Neural progenitor cell (in vitro differentiated cells): ENCODE measurements around the gene SAT1. TPM values are rescaled to one million over a fixed set of nuclear protein-coding genes. Genes with fewer than 3 reads are reported as not detected.

ENCODE experiments used
- DNase-seq: peaks from one replicate; pipeline ENCODE4 v3.0.0-alpha.2; 2016; ENCODE audit warnings: low spot score
- H2AFZ ChIP-seq: fragments of 200-600 bp; sonication (generic); replicated peaks from 2 replicates; pipeline ENCODE4 v1.6.1; 2016; ENCODE audit warnings: antibody characterized with exemption
- H3F3A ChIP-seq: fragments of 200-600 bp; sonication (generic); 2 replicates; pipeline ENCODE4 v1.6.1; 2016; ENCODE audit warnings: antibody characterized with exemption, low read depth
- H3K27ac ChIP-seq: fragments of 200-600 bp; sonication (generic); 2 replicates; pipeline ENCODE4 v1.5.1; 2016; ENCODE audit warnings: mild to moderate bottlenecking
- H3K27me3 ChIP-seq: fragments of 200-600 bp; sonication (generic); 2 replicates; pipeline ENCODE4 v1.6.1; 2016; ENCODE audit warnings: mild to moderate bottlenecking, moderate library complexity
- H3K36me3 ChIP-seq: fragments of 200-600 bp; sonication (generic); 2 replicates; pipeline ENCODE4 v1.5.1; 2016
- H3K4me1 ChIP-seq: fragments of 200-600 bp; sonication (generic); 2 replicates; pipeline ENCODE4 v1.6.1; 2016; ENCODE audit warnings: mixed run types
- H3K4me2 ChIP-seq: fragments of 200-600 bp; sonication (generic); 2 replicates; pipeline ENCODE4 v1.6.1; 2016
- H3K4me3 ChIP-seq: fragments of 200-600 bp; sonication (generic); 2 replicates; pipeline ENCODE4 v1.5.1; 2016
- H3K79me2 ChIP-seq: fragments of 200-600 bp; sonication (generic); 2 replicates; pipeline ENCODE4 v1.6.1; 2016; ENCODE audit warnings: low read depth
- H3K9ac ChIP-seq: fragments of 200-600 bp; sonication (generic); 2 replicates; pipeline ENCODE4 v1.6.1; 2016
- H3K9me3 ChIP-seq: fragments of 200-600 bp; sonication (generic); 2 replicates; pipeline ENCODE4 v1.5.1; 2016; ENCODE audit warnings: low read depth
- H4K20me1 ChIP-seq: fragments of 200-600 bp; sonication (generic); 2 replicates; pipeline ENCODE4 v1.6.1; 2016; ENCODE audit warnings: low read depth
- H3K27ac Mint-ChIP-seq: 3 replicates; pipeline ENCODE4 v1.8.0; 2021; ENCODE audit warnings: mixed read lengths
- H3K27me3 Mint-ChIP-seq: 2 replicates; pipeline ENCODE4 v1.8.0; 2022; ENCODE audit warnings: low read depth, mild to moderate bottlenecking, inconsistent platforms, moderate library complexity, mixed read lengths; ENCODE audit not compliant: insufficient read depth
- H3K36me3 Mint-ChIP-seq: 3 replicates; pipeline ENCODE4 v1.8.0; 2021; ENCODE audit warnings: mixed read lengths
- H3K4me1 Mint-ChIP-seq: 3 replicates; pipeline ENCODE4 v1.8.0; 2021; ENCODE audit warnings: mixed read lengths
- H3K4me3 Mint-ChIP-seq: 3 replicates; pipeline ENCODE4 v1.8.0; 2021; ENCODE audit warnings: mild to moderate bottlenecking, moderate library complexity, mixed read lengths
- H3K9me3 Mint-ChIP-seq: 3 replicates; pipeline ENCODE4 v1.8.0; 2020; ENCODE audit warnings: mixed read lengths
- EZH2 ChIP-seq: fragments of 200-600 bp; sonication (generic); IDR thresholded peaks from 2 replicates; pipeline ENCODE4 v1.6.1; 2017; ENCODE audit warnings: antibody characterized with exemption, mild to moderate bottlenecking, moderate library complexity
- EZH2phosphoT487 ChIP-seq: fragments of 200-600 bp; sonication (generic); IDR thresholded peaks from 2 replicates; pipeline ENCODE4 v1.6.1; 2017; ENCODE audit warnings: antibody characterized with exemption
- total RNA-seq: library from RNA; depleted of rRNA; stranded (reverse); fragments of >200 nt; gene quantifications from 2 replicates; pipeline ENCODE4 v1.2.3, GENCODE V29; 2015; ENCODE audit warnings: low replicate concordance
- TF ChIP-seq, protein P1 (sequence below): fragments of 200-600 bp; sonication (generic); IDR thresholded peaks from 2 replicates; pipeline ENCODE4 v1.5.1; 2017; ENCODE audit warnings: antibody characterized with exemption, mild to moderate bottlenecking

Gene SAT1
- total RNA-seq, 1 donor from 2014 or later, result 168 TPM

DNA sequence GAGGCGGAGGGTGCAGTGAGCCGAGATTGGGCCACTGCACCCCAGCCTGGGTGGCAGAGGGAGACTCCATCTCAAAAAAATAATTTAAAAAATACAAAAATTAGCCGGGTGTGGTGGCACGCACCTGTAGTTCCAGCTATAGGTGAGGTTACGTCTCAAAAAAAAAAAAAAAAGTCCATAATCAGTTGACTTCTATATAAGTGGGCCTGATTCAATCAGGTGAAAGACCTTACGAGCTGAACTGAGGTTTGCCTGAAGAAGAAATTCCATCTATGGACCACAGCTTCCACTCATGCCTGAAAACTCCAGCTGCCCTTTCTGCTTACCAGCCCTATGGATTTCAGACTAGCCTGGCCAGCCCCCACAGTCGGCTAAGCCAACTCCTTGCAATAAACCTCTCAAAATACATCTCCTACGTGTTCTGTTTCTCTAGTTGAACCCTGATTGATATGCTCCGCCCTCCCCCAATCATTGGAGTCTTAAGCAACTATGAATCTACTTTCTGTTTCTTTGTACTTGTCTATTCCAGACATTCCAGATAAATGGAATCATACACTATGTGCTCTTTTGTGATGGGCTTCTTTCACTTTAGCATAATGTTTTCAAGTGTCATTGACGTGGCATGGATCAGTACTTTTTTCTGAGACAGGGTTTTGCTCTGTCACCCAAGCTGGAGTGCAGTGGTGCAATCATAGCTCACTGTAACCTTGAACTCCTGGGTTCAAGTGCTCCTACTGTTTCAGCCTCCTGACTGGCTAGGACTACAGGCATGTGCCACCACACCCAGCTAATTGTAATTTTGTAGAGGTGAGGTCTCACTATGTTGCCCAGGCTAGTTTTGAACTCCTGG is 36.6 kb downstream of the SAT1 start:
- Mint-ChIP-seq H3K36me3 (no peaks in the 10 kb centered on the region), H3K9me3 (no peaks in the 10 kb centered on the region), H3K4me1 (peaks cover 6% of the 10 kb centered on the region), H3K27me3 (peaks cover 4% of the 10 kb centered on the region), H3K27ac (no peak overlapping the region), H3K4me3 (no peak overlapping the region)
- DNase-seq, result no peak
- H3K27me3 ChIP-seq, result no peaks in the 10 kb centered on the region
- H3K4me2 ChIP-seq, result no peak overlapping the region
- H3K79me2 ChIP-seq, result no peaks in the 10 kb centered on the region
- H4K20me1 ChIP-seq, result no peaks in the 10 kb centered on the region
- H2AFZ ChIP-seq, result no peak overlapping the region
- no peaks in the 10 kb centered on the region for H3K4me1 ChIP-seq
- TF ChIP-seq, protein P1, sequence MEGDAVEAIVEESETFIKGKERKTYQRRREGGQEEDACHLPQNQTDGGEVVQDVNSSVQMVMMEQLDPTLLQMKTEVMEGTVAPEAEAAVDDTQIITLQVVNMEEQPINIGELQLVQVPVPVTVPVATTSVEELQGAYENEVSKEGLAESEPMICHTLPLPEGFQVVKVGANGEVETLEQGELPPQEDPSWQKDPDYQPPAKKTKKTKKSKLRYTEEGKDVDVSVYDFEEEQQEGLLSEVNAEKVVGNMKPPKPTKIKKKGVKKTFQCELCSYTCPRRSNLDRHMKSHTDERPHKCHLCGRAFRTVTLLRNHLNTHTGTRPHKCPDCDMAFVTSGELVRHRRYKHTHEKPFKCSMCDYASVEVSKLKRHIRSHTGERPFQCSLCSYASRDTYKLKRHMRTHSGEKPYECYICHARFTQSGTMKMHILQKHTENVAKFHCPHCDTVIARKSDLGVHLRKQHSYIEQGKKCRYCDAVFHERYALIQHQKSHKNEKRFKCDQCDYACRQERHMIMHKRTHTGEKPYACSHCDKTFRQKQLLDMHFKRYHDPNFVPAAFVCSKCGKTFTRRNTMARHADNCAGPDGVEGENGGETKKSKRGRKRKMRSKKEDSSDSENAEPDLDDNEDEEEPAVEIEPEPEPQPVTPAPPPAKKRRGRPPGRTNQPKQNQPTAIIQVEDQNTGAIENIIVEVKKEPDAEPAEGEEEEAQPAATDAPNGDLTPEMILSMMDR, result no peak
- TF ChIP-seq EZH2 (no peak), EZH2phosphoT487 (no peak)
- no peak overlapping the region for H3K27ac ChIP-seq
- H3K4me3 ChIP-seq, result no peak overlapping the region
- no peaks in the 10 kb centered on the region for H3F3A ChIP-seq
- no peak overlapping the region for H3K9ac ChIP-seq
- H3K36me3 ChIP-seq, result no peaks in the 10 kb centered on the region
- H3K9me3 ChIP-seq, result no peaks in the 10 kb centered on the region

DNA sequence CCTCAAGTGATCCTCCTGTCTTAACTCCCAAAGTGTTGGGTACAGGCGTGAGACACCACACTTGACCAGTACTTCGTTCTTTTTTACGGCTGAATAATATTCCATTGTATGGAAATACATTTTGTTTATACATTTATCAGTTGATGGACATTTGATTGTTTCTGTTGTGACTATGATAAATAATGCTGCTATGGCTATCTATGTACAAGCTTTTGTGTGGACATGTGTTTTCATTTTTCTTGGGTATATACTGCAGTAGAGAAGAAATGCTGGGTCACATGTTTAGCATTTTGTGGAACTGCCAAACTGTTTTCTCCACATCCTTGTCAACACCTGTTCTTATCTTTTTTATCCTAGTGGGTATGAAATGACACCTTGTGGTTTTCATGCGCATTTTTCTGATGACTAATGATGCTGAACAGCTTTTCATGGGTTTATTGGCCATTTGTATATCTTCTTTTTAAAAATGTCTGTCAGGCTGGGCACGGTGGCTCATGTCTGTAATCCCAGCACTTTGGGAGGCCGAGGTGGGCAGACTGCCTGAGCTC is 37.3 kb downstream of the SAT1 start:
- H3K9me3 ChIP-seq, result no peaks in the 10 kb centered on the region
- no peak overlapping the region for H2AFZ ChIP-seq
- H3K36me3 ChIP-seq, result no peaks in the 10 kb centered on the region
- no peaks in the 10 kb centered on the region for H3K4me1 ChIP-seq
- Mint-ChIP-seq H3K27ac (no peak overlapping the region), H3K27me3 (peaks cover 4% of the 10 kb centered on the region), H3K4me3 (no peak overlapping the region), H3K36me3 (no peaks in the 10 kb centered on the region), H3K4me1 (peaks cover 4% of the 10 kb centered on the region), H3K9me3 (no peaks in the 10 kb centered on the region)
- no peak for TF ChIP-seq EZH2phosphoT487
- TF ChIP-seq, protein P1, result no peak
- TF ChIP-seq EZH2, result no peak
- H3K9ac ChIP-seq, result no peak overlapping the region
- no peaks in the 10 kb centered on the region for H3F3A ChIP-seq
- H3K4me3 ChIP-seq, result no peak overlapping the region
- no peaks in the 10 kb centered on the region for H4K20me1 ChIP-seq
- no peak overlapping the region for H3K4me2 ChIP-seq
- H3K27ac ChIP-seq, result no peak overlapping the region
- no peaks in the 10 kb centered on the region for H3K79me2 ChIP-seq
- DNase-seq, result no peak
- H3K27me3 ChIP-seq, result no peaks in the 10 kb centered on the region

DNA sequence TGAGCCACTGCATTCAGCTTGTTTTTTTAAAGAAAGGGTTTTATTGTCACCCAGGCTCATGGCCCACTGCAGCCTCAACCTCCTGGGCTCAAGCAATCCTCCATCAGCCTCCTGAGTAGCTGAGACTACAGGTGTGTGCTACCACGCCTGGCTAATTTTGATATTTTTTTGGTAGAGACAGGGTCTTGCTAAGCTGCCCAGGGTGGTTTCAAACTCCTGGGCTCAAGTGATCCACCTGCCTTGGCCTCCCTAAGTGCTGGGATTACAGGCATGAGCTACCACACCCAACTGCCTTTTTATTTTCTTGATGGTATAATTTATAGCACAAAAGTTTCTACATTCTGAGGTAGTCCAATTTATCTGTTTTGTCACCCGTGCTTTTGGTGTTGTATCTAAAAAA is 38.9 kb downstream of the SAT1 start:
- no peak for DNase-seq
- Mint-ChIP-seq H3K36me3 (no peaks in the 10 kb centered on the region), H3K9me3 (no peaks in the 10 kb centered on the region), H3K27ac (no peak overlapping the region), H3K4me1 (peaks cover 4% of the 10 kb centered on the region), H3K4me3 (no peak overlapping the region), H3K27me3 (peaks cover 4% of the 10 kb centered on the region)
- TF ChIP-seq, protein P1, result no peak
- no peak for TF ChIP-seq EZH2
- no peak for TF ChIP-seq EZH2phosphoT487
- no peak overlapping the region for H3K4me3 ChIP-seq
- H4K20me1 ChIP-seq, result no peaks in the 10 kb centered on the region
- no peaks in the 10 kb centered on the region for H3K36me3 ChIP-seq
- no peaks in the 10 kb centered on the region for H3K79me2 ChIP-seq
- H3K27ac ChIP-seq, result no peak overlapping the region
- H3K4me1 ChIP-seq, result no peaks in the 10 kb centered on the region
- no peaks in the 10 kb centered on the region for H3K9me3 ChIP-seq
- H2AFZ ChIP-seq, result no peak overlapping the region
- H3F3A ChIP-seq, result no peaks in the 10 kb centered on the region
- no peak overlapping the region for H3K9ac ChIP-seq
- H3K27me3 ChIP-seq, result no peaks in the 10 kb centered on the region
- H3K4me2 ChIP-seq, result no peak overlapping the region
